GM18498 (cell line): Measurements from ENCODE around the gene WDFY4.

Experiments
- ATAC-seq: cut with Tn5 transposase; IDR thresholded peaks from one replicate; pipeline ENCODE4 v1.9.1; 2021; ENCODE audit warnings: mild to moderate bottlenecking, moderate library complexity; ENCODE audit not compliant: unreplicated experiment

The WDFY4 gene

GRCh38 chr10:48896756-48897440 is 212.2 kb downstream of the WDFY4 start:
- no peak for ATAC-seq

GRCh38 chr10:48897441-48897790 is 212.7 kb downstream of the WDFY4 start:
- ATAC-seq, result no peak

GRCh38 chr10:48898426-48898825 is 213.8 kb downstream of the WDFY4 start:
- no peak for ATAC-seq

GRCh38 chr10:48899781-48900180 is 215.1 kb downstream of the WDFY4 start:
- ATAC-seq, result no peak

- ATAC-seq, result no peak
Observed at GRCh38 chr10:48900371-48900801, 215.7 kb downstream of the WDFY4 start.

GRCh38 chr10:48901319-48901718 is 216.6 kb downstream of the WDFY4 start:
- ATAC-seq, result no peak

- ATAC-seq, result no peak
Observed at GRCh38 chr10:48902096-48902495, 217.4 kb downstream of the WDFY4 start.

GRCh38 chr10:48903151-48903550 is 218.5 kb downstream of the WDFY4 start:
- ATAC-seq, result no peak

- no peak for ATAC-seq
Observed at GRCh38 chr10:48904861-48905260, 220.2 kb downstream of the WDFY4 start.

- no peak for ATAC-seq
Observed at GRCh38 chr10:48905311-48905710, 220.6 kb downstream of the WDFY4 start.

- ATAC-seq, result no peak
Observed at GRCh38 chr10:48906841-48907240, 222.2 kb downstream of the WDFY4 start.

GRCh38 chr10:48907730-48908129 is 223.1 kb downstream of the WDFY4 start:
- ATAC-seq, result no peak

- ATAC-seq, result no peak
Observed at GRCh38 chr10:48910548-48910947, 225.9 kb downstream of the WDFY4 start.

- ATAC-seq, result no peak
Observed at GRCh38 chr10:48913674-48914073, 229.0 kb downstream of the WDFY4 start.

- no peak for ATAC-seq
Observed at GRCh38 chr10:48923748-48924147, 239.1 kb downstream of the WDFY4 start.

GRCh38 chr10:48924988-48925387 is 240.3 kb downstream of the WDFY4 start:
- ATAC-seq, result no peak

GRCh38 chr10:48926255-48926654 is 241.6 kb downstream of the WDFY4 start:
- no peak for ATAC-seq

GRCh38 chr10:48926764-48927540 is 242.3 kb downstream of the WDFY4 start:
- no peak for ATAC-seq

- no peak for ATAC-seq
Observed at GRCh38 chr10:48929413-48929990, 244.8 kb downstream of the WDFY4 start.

GRCh38 chr10:48931188-48931587 is 246.5 kb downstream of the WDFY4 start:
- no peak for ATAC-seq

- no peak for ATAC-seq
Observed at GRCh38 chr10:48932831-48933664, 248.4 kb downstream of the WDFY4 start.
